C4-2B (cell line): Measurements from ENCODE around the gene CCDC85B.

Experiments
- CTCF ChIP-seq: fragments of 450-650 bp; conservative IDR thresholded peaks from 2 replicates; pipeline ENCODE4 v1.5.1; 2017; ENCODE audit warnings: mild to moderate bottlenecking
- ZFX ChIP-seq: fragments of 450-650 bp; IDR thresholded peaks from 2 replicates; pipeline ENCODE4 v1.6.1; 2017

- no peak for TF ChIP-seq CTCF
- TF ChIP-seq ZFX = no peak
These were observed 6.4 kb upstream of the CCDC85B start for GRCh38 chr11:65883786-65884715.
